ENCODE results near the gene PHIP.

Gene PHIP

DNA sequence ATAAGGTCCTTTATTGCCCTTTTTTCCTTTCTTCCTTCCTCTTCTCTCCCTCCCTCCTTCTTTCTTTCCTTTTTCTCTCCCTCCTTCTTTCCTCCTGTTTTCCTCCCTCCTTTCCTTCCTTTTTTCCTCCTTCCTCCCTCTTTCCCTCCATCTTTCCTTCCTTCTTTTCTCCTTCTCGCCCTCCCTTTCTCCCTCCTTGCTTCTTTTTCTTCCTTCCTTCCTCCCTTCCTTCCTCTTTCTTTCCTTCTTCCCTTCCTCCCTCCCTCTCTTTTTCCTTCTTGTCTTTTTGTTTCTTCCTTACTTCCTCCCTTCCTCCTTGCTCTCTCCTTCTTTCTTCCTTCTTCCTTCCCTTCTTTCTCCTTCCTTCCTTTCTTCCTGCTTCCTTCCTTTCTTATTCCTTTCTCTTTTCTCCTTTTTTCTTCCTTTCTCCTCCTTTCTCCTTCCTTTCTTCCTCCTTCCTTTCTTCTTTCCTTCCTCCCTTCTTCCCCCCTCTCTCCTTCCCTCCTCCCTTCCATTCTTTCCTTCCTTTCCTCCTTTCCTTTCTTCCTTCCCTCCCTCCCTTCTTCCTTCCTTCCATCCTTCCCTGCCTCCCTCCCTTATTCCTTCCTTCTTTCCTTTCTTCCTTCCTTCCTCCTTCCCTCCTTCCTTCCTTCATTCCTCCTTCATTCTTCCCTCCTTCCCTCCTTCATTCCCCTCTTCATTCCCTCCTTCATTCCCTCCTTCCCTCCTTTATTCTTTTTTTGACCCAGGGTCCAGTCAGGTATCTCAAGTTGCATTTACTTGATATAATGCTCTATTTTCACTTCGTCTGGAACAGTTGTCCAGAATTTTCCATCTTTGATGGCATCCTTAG lies 11.7 kb upstream of the PHIP start:
- Histone ChIP-seq H3K9me3 (ENCODE audit: control insufficient read depth, insufficient read depth, low read length) (no peaks in the 10 kb centered on the region), H3K27ac (ENCODE audit: low read length) (no peak overlapping the region), H3K27me3 (ENCODE audit: control insufficient read depth, insufficient read depth, low read length) (no peaks in the 10 kb centered on the region), H3K4me3 (ENCODE audit: low read length) (no peak overlapping the region), H3K4me1 (ENCODE audit: control insufficient read depth, insufficient read depth, low read length) (no peaks in the 10 kb centered on the region), H3K36me3 (ENCODE audit: control insufficient read depth, insufficient read depth, low read length) (no peaks in the 10 kb centered on the region)
- DNase-seq (ENCODE audit: low read depth, low spot score): no peak
- no CpG with 5 or more reads among the region's 2 CpGs for WGBS (ENCODE audit: insufficient coverage, insufficient read length)

DNA sequence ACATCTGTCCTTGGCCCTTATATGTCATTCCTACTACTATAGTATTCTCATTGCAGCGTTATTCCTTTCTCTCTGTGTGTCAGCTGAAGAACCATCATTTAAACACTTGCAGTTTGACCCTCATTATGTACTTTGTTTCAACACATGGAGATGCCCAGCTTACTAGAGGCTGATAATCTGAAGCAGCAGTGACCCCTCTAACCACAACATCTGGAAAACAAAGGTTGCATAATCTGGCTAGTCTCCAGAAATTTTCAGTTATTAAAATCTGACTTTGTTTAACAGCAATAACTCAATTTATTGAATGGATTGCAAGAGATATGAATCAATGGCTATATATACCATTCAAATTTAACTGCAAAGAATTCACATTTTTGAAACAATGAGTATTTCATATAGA lies 6.6 kb upstream of the PHIP start:
- Histone ChIP-seq H3K27me3 (ENCODE audit: control insufficient read depth, insufficient read depth, low read length) (no peaks in the 10 kb centered on the region), H3K36me3 (ENCODE audit: control insufficient read depth, insufficient read depth, low read length) (no peaks in the 10 kb centered on the region), H3K9me3 (ENCODE audit: control insufficient read depth, insufficient read depth, low read length) (no peaks in the 10 kb centered on the region), H3K27ac (ENCODE audit: low read length) (no peak overlapping the region), H3K4me1 (ENCODE audit: control insufficient read depth, insufficient read depth, low read length) (no peaks in the 10 kb centered on the region; the same call in 1 of the 2 replicates), H3K4me3 (ENCODE audit: low read length) (no peak overlapping the region)
- WGBS (ENCODE audit: insufficient coverage, insufficient read length): no CpG with 5 or more reads among the region's 1 CpG
- DNase-seq (ENCODE audit: low read depth, low spot score): no peak

- Histone ChIP-seq H3K27me3 (ENCODE audit: control insufficient read depth, insufficient read depth, low read length) (no peaks in the 10 kb centered on the region), H3K27ac (ENCODE audit: low read length) (no peak overlapping the region), H3K4me1 (ENCODE audit: control insufficient read depth, insufficient read depth, low read length) (no peaks in the 10 kb centered on the region; the same call in 1 of the 2 replicates), H3K36me3 (ENCODE audit: control insufficient read depth, insufficient read depth, low read length) (no peaks in the 10 kb centered on the region), H3K4me3 (ENCODE audit: low read length) (no peak overlapping the region), H3K9me3 (ENCODE audit: control insufficient read depth, insufficient read depth, low read length) (no peaks in the 10 kb centered on the region)
- no CpG with 5 or more reads among the region's 1 CpG for WGBS (ENCODE audit: insufficient coverage, insufficient read length)
- no peak for DNase-seq (ENCODE audit: low read depth, low spot score)
Observed at GRCh38 chr6:79082304-79082703, 4.2 kb upstream of the PHIP start.

- no peaks in the 10 kb centered on the region for H3K36me3 ChIP-seq (ENCODE audit: control insufficient read depth, insufficient read depth, low read length)
- no peaks in the 10 kb centered on the region; the same call in 1 of the 2 replicates for H3K4me1 ChIP-seq (ENCODE audit: control insufficient read depth, insufficient read depth, low read length)
- no peaks in the 10 kb centered on the region for H3K27me3 ChIP-seq (ENCODE audit: control insufficient read depth, insufficient read depth, low read length)
- H3K4me3 ChIP-seq (ENCODE audit: low read length): no peak overlapping the region
- no peaks in the 10 kb centered on the region for H3K9me3 ChIP-seq (ENCODE audit: control insufficient read depth, insufficient read depth, low read length)
- no peak for DNase-seq (ENCODE audit: low read depth, low spot score)
- H3K27ac ChIP-seq (ENCODE audit: low read length): no peak overlapping the region
Observed at GRCh38 chr6:79081663-79082062, 3.6 kb upstream of the PHIP start.

DNA sequence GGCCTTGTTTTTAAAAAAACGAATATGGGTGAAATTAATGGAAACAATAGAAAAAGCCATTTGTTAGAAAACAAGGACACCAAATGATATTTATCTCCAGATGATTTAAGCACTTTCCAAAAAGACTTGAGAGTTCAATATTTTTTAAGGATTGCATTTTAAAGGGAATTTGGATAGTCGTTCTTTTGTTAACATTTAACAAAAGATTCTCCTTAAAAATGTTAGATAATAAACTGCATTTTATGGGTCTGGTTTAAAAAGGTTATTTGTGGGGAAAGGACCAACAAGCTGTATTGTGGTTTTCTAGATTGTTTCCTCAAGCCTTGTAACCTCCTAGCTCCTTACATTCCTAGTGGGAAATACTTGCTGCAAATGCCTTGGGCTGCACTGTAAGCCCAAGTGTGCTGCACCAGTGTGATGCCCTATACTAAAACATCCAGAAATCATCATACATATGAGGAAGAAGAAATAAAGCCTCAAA lies 1.5 kb upstream of the PHIP start:
- Histone ChIP-seq H3K4me3 (ENCODE audit: low read length) (no peak overlapping the region; the same call in 1 of the 2 replicates), H3K27me3 (ENCODE audit: control insufficient read depth, insufficient read depth, low read length) (no peaks in the 10 kb centered on the region), H3K36me3 (ENCODE audit: control insufficient read depth, insufficient read depth, low read length) (no peaks in the 10 kb centered on the region), H3K4me1 (ENCODE audit: control insufficient read depth, insufficient read depth, low read length) (no peaks in the 10 kb centered on the region; the same call in 1 of the 2 replicates), H3K27ac (ENCODE audit: low read length) (no peak overlapping the region), H3K9me3 (ENCODE audit: control insufficient read depth, insufficient read depth, low read length) (no peaks in the 10 kb centered on the region)
- no CpG with 5 or more reads among the region's 2 CpGs for WGBS (ENCODE audit: insufficient coverage, insufficient read length)
- DNase-seq (ENCODE audit: low read depth, low spot score): no peak

DNA sequence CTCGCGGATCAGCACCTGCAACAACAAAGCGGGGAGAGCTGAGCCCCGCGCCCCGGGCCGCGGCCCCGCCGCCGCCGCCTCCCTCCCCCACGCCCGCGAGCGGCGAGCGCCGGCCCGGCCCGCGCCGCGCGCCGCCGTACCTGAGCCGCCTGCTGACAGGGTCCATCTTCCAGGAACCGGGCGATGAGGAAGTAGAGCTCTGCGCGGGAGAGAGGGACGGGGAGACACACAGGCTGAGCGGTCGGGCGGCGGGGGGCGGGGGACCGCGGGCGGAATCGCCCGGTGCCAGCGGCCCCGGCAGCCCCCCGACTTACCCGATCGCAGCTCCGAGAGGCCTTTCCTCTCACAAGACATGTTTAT lies 359 bp downstream of the PHIP start:
- Histone ChIP-seq H3K9me3 (ENCODE audit: control insufficient read depth, insufficient read depth, low read length) (no peaks in the 10 kb centered on the region), H3K4me3 (ENCODE audit: low read length) (peak overlapping the region; percentile 95)
- no CpG with 5 or more reads among the region's 49 CpGs for WGBS (ENCODE audit: insufficient coverage, insufficient read length)

DNA sequence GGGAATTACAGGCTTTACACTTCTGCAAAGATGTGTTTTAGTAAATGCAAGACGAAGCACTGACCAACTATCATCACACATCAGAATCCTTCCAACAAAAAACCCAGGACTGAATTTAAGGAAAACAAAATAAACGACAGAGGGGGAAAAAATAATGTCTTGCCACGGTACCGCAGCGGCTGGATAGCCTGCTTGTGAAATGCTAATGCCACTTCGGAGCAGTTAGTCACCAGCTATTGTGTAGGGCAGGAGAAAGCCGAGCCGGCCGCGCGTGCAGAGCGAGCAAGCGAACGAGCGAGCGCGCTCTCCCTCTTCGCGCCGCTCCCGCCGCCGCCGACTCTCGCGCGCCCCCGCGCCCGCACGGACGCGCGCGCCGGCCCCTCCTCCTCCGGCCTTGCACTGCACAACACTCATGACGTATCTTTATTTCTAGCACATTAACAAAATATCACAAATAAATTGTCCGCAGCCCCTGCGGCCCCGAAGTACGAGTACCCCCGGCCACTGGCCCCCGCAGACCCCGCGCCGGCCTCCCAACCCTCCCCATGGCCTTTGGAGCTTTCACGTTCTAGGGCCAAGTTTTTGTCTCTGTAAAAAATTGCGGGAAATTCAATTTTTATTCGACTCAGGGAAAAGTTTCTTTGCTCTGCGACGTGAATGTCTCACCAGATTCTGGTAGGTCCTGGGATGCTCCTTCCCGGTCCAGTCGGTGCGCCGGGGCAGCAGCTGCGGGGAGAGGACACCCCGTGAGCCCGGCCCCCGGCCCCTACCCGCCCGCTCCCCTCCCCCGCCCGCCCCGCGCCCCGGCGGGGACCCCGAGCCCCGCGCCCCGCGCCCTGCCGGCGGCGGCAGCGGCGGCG lies 1.0 kb downstream of the PHIP start:
- WGBS (ENCODE audit: insufficient coverage, insufficient read length): no CpG with 5 or more reads among the region's 79 CpGs
- Histone ChIP-seq H3K27ac (ENCODE audit: low read length) (no peak overlapping the region), H3K36me3 (ENCODE audit: control insufficient read depth, insufficient read depth, low read length) (no peaks in the 10 kb centered on the region), H3K9me3 (ENCODE audit: control insufficient read depth, insufficient read depth, low read length) (no peaks in the 10 kb centered on the region), H3K4me1 (ENCODE audit: control insufficient read depth, insufficient read depth, low read length) (no peaks in the 10 kb centered on the region; the same call in 1 of the 2 replicates), H3K27me3 (ENCODE audit: control insufficient read depth, insufficient read depth, low read length) (no peaks in the 10 kb centered on the region), H3K4me3 (ENCODE audit: low read length) (peak overlapping the region; percentile 95; the same call in 1 of the 2 replicates)
- peak; percentile 64 for DNase-seq (ENCODE audit: low read depth, low spot score)

More for the DNA sequence above, 359 bp downstream of the PHIP start:
- Histone ChIP-seq H3K36me3 (ENCODE audit: control insufficient read depth, insufficient read depth, low read length) (no peaks in the 10 kb centered on the region), H3K27me3 (ENCODE audit: control insufficient read depth, insufficient read depth, low read length) (no peaks in the 10 kb centered on the region), H3K4me1 (ENCODE audit: control insufficient read depth, insufficient read depth, low read length) (no peaks in the 10 kb centered on the region; the same call in 1 of the 2 replicates), H3K27ac (ENCODE audit: low read length) (no peak overlapping the region)
- DNase-seq (ENCODE audit: low read depth, low spot score): no peak

DNA sequence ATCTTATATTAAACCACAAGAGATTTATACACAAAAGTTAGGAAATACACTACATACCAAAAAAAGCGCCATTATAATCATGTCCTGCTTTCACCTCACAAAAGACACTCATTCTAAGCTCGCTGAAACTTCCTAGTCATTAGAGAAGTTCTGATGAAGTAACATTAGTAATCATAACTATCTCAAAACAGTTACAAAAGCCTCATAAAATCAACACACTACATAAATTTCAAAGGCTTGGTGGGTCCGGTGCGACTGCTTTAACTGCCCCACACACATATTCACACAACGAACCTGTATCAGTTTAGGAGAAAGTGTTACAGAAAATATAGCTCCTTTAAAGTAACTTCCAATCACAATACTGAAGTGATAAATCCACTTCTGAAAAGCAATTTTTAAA lies 1.9 kb downstream of the PHIP start:
- H3K27me3 ChIP-seq (ENCODE audit: control insufficient read depth, insufficient read depth, low read length): no peaks in the 10 kb centered on the region
- no peaks in the 10 kb centered on the region for H3K4me1 ChIP-seq (ENCODE audit: control insufficient read depth, insufficient read depth, low read length)
- no peaks in the 10 kb centered on the region for H3K36me3 ChIP-seq (ENCODE audit: control insufficient read depth, insufficient read depth, low read length)
- no peak overlapping the region for H3K27ac ChIP-seq (ENCODE audit: low read length)
- no CpG with 5 or more reads among the region's 5 CpGs for WGBS (ENCODE audit: insufficient coverage, insufficient read length)
- H3K4me3 ChIP-seq (ENCODE audit: low read length): peak overlapping the region; percentile 21; the same call in 1 of the 2 replicates
- no peaks in the 10 kb centered on the region for H3K9me3 ChIP-seq (ENCODE audit: control insufficient read depth, insufficient read depth, low read length)
- no peak for DNase-seq (ENCODE audit: low read depth, low spot score)

GRCh38 chr6:79073888-79074287 lies 4.2 kb downstream of the PHIP start:
- Histone ChIP-seq H3K27ac (ENCODE audit: low read length) (no peak overlapping the region), H3K4me1 (ENCODE audit: control insufficient read depth, insufficient read depth, low read length) (no peaks in the 10 kb centered on the region), H3K4me3 (ENCODE audit: low read length) (no peak overlapping the region), H3K9me3 (ENCODE audit: control insufficient read depth, insufficient read depth, low read length) (no peaks in the 10 kb centered on the region), H3K36me3 (ENCODE audit: control insufficient read depth, insufficient read depth, low read length) (no peaks in the 10 kb centered on the region), H3K27me3 (ENCODE audit: control insufficient read depth, insufficient read depth, low read length) (no peaks in the 10 kb centered on the region)
- DNase-seq (ENCODE audit: low read depth, low spot score): no peak
- WGBS (ENCODE audit: insufficient coverage, insufficient read length): no CpG with 5 or more reads among the region's 1 CpG

GRCh38 chr6:79072640-79073181 lies 5.3 kb downstream of the PHIP start:
- H3K9me3 ChIP-seq (ENCODE audit: control insufficient read depth, insufficient read depth, low read length): no peaks in the 10 kb centered on the region
- no peak overlapping the region for H3K4me3 ChIP-seq (ENCODE audit: low read length)
- H3K27ac ChIP-seq (ENCODE audit: low read length): no peak overlapping the region
- no peaks in the 10 kb centered on the region for H3K27me3 ChIP-seq (ENCODE audit: control insufficient read depth, insufficient read depth, low read length)
- DNase-seq (ENCODE audit: low read depth, low spot score): no peak
- no peaks in the 10 kb centered on the region for H3K4me1 ChIP-seq (ENCODE audit: control insufficient read depth, insufficient read depth, low read length)
- no peaks in the 10 kb centered on the region for H3K36me3 ChIP-seq (ENCODE audit: control insufficient read depth, insufficient read depth, low read length)
- WGBS (ENCODE audit: insufficient coverage, insufficient read length): no CpG with 5 or more reads among the region's 3 CpGs

Data from iPS DF 6.9 (cell line).